HG02642 (cell line): ENCODE measurements around the gene PLEKHG4.

Source experiments
- ATAC-seq: cut with Tn5 transposase; IDR thresholded peaks from one replicate; pipeline ENCODE4 v1.9.1; 2021; ENCODE audit warnings: mild to moderate bottlenecking; ENCODE audit not compliant: unreplicated experiment, poor library complexity

Gene PLEKHG4

GRCh38 chr16:67260426-67261063 is 18.8 kb upstream of the PLEKHG4 start:
- ATAC-seq, result no peak

GRCh38 chr16:67263201-67263600 is 16.1 kb upstream of the PLEKHG4 start:
- no peak for ATAC-seq

- ATAC-seq, result no peak
These were observed 15.1 kb upstream of the PLEKHG4 start for GRCh38 chr16:67264277-67264676.

- ATAC-seq, result no peak
These were observed 14.5 kb upstream of the PLEKHG4 start for GRCh38 chr16:67264866-67265265.

- no peak for ATAC-seq
These were observed 13.5 kb upstream of the PLEKHG4 start for GRCh38 chr16:67265834-67266233.

GRCh38 chr16:67268136-67268579 is 11.2 kb upstream of the PLEKHG4 start:
- ATAC-seq, result no peak

GRCh38 chr16:67269766-67270165 is 9.6 kb upstream of the PLEKHG4 start:
- no peak for ATAC-seq

GRCh38 chr16:67270931-67271338 is 8.4 kb upstream of the PLEKHG4 start:
- ATAC-seq, result no peak

- ATAC-seq, result no peak
These were observed 7.9 kb upstream of the PLEKHG4 start for GRCh38 chr16:67271446-67271845.

GRCh38 chr16:67275321-67275720 is 4.0 kb upstream of the PLEKHG4 start:
- no peak for ATAC-seq

GRCh38 chr16:67277294-67277998 is 1.9 kb upstream of the PLEKHG4 start:
- no peak for ATAC-seq

- ATAC-seq, result no peak
These were observed 1.1 kb upstream of the PLEKHG4 start for GRCh38 chr16:67277999-67278772.

- ATAC-seq, result peak; percentile 31
These were observed 498 bp upstream of the PLEKHG4 start for GRCh38 chr16:67278773-67279295.

- ATAC-seq, result no peak
These were observed 1.0 kb downstream of the PLEKHG4 start for GRCh38 chr16:67280090-67281015.

GRCh38 chr16:67281536-67282446 is 2.5 kb downstream of the PLEKHG4 start:
- ATAC-seq, result no peak

- no peak for ATAC-seq
These were observed 3.1 kb downstream of the PLEKHG4 start for GRCh38 chr16:67282447-67282805.

- no peak for ATAC-seq
These were observed 3.9 kb downstream of the PLEKHG4 start for GRCh38 chr16:67283039-67283825.

- ATAC-seq, result no peak
These were observed 4.7 kb downstream of the PLEKHG4 start for GRCh38 chr16:67283826-67284555.
